NCI-H1436 treated with DMSO at 0.1 percent for 48 hours (cell line): ENCODE data around the gene DENND4B.

Experiments
- DNase-seq: peaks from one replicate; lab custom pipeline; 2025; lab: John Stamatoyannopoulos, UW

The DENND4B gene

GRCh38 chr1:153970346-153970745 lies 23.8 kb upstream of the DENND4B start:
- DNase-seq, result no peak

- DNase-seq, result no peak
Observed at GRCh38 chr1:153968972-153969371, 22.5 kb upstream of the DENND4B start.

- no peak for DNase-seq
Observed at GRCh38 chr1:153968408-153968807, 21.9 kb upstream of the DENND4B start.

GRCh38 chr1:153968000-153968363 lies 21.5 kb upstream of the DENND4B start:
- DNase-seq, result no peak

- DNase-seq, result peak; percentile 97
Observed at GRCh38 chr1:153967107-153967999, 20.8 kb upstream of the DENND4B start, which contains the start of gene CREB3L4. CREB3L4 (plus strand) TSS chr1:153967902; CDS start chr1:153968526, 624 bp downstream.

- no peak for DNase-seq
Observed at GRCh38 chr1:153963850-153964331, 17.4 kb upstream of the DENND4B start.

GRCh38 chr1:153963030-153963849 lies 16.7 kb upstream of the DENND4B start, which contains the start of gene SLC39A1:
SLC39A1 (minus strand) TSS chr1:153963537; CDS start chr1:153962715, 822 bp downstream.
- DNase-seq, result peak; percentile 86

GRCh38 chr1:153962088-153963029 lies 15.8 kb upstream of the DENND4B start:
- DNase-seq, result no peak

GRCh38 chr1:153961421-153961820 lies 14.9 kb upstream of the DENND4B start:
- DNase-seq, result no peak

GRCh38 chr1:153960206-153960605 lies 13.7 kb upstream of the DENND4B start:
- DNase-seq, result no peak

GRCh38 chr1:153959454-153959853 lies 12.9 kb upstream of the DENND4B start:
- DNase-seq, result no peak

GRCh38 chr1:153958961-153959260 lies 12.4 kb upstream of the DENND4B start:
- DNase-seq, result no peak

- DNase-seq, result peak; percentile 84
Observed at GRCh38 chr1:153958111-153958960, 11.8 kb upstream of the DENND4B start, which contains the start of gene CRTC2. CRTC2 (minus strand) TSS chr1:153958612; CDS start chr1:153958497, 115 bp downstream.

GRCh38 chr1:153957744-153958110 lies 11.2 kb upstream of the DENND4B start:
- no peak for DNase-seq

GRCh38 chr1:153956997-153957715 lies 10.6 kb upstream of the DENND4B start:
- no peak for DNase-seq

GRCh38 chr1:153954826-153955225 lies 8.3 kb upstream of the DENND4B start:
- no peak for DNase-seq

GRCh38 chr1:153953859-153954365 lies 7.4 kb upstream of the DENND4B start:
- DNase-seq, result no peak

GRCh38 chr1:153951801-153952200 lies 5.3 kb upstream of the DENND4B start:
- no peak for DNase-seq

GRCh38 chr1:153951183-153951582 lies 4.7 kb upstream of the DENND4B start:
- no peak for DNase-seq
